HCT116 (cell line): Measurements from ENCODE around the gene SPSB2. TPM values are rescaled to one million over a fixed set of nuclear protein-coding genes. Genes with fewer than 3 reads are reported as not detected.

Experiments used
- ATAC-seq: fragments of 200-7000 bp; cut with Tn5 transposase; 2 replicates; pipeline ENCODE4 v1.9.1; 2020; ENCODE audit warnings: mild to moderate bottlenecking, moderate library complexity
- BruUV-seq: library from RNA; stranded (reverse); fragments of 400-500 nt; replicated peaks from 2 replicates; lab custom pipeline; 2021; lab: Mats Ljungman, UMichigan
- CTCF ChIA-PET: fragments of 300-600 bp; sonication (Branson Sonifier 250); formaldehyde crosslinking; loops from one replicate; lab custom pipeline; 2021; ENCODE audit warnings: antibody characterized with exemption; lab: Charles Lee
- POLR2A ChIA-PET: fragments of 300-600, 350-600 bp; sonication (Branson Sonifier 250); formaldehyde crosslinking; loops from one replicate; lab custom pipeline; 2021; ENCODE audit warnings: antibody characterized with exemption; lab: Charles Lee
- RAD21 ChIA-PET, 2 experiments: fragments of 300-600 bp; sonication (Branson Sonifier 250); formaldehyde crosslinking; loops; one replicate each; lab custom pipeline; 2023; ENCODE audit warnings: low total read pairs in 2 of 2; ENCODE audit not compliant: uncharacterized antibody in 2 of 2, unreplicated experiment in 2 of 2, low non-redundant PET in 1 of 2; lab: Charles Lee
- DNase-seq: peaks from one replicate; pipeline ENCODE4 v3.0.0-alpha.2; 2010; ENCODE audit warnings: low read depth, low spot score
- H2AFZ ChIP-seq: fragments of 200-600 bp; shearing (Covaris generic), sonication (generic); 2 replicates; pipeline ENCODE4 v1.6.1; 2017; ENCODE audit warnings: low read depth, mixed run types, mixed read lengths, antibody characterized with exemption, low read length; ENCODE audit not compliant: poor library complexity, severe bottlenecking
- H3K27ac ChIP-seq: 2 replicates; pipeline ENCODE4 v1.5.1; 2012; ENCODE audit warnings: low read depth, low read length
- H3K27me3 ChIP-seq: fragments of 200-600 bp; sonication (generic); 2 replicates; pipeline ENCODE4 v1.6.1; 2016; ENCODE audit warnings: mixed run types, low read length, mixed read lengths; ENCODE audit not compliant: insufficient read depth
- H3K36me3 ChIP-seq, 2 experiments: fragments of 200-500 bp in 1 of 2; fragments of 200-600 bp in 1 of 2; sonication (Bioruptor generic) in 1 of 2; sonication (generic) in 1 of 2; 2 replicates each; pipeline versions ENCODE4 v1.5.1 to v1.6.1; 2014 to 2016; ENCODE audit warnings: low read length in 2 of 2, inconsistent platforms in 1 of 2, mixed read lengths in 1 of 2, mixed run types in 1 of 2; ENCODE audit not compliant: insufficient read depth in 2 of 2, control insufficient read depth in 1 of 2
- H3K4me1 ChIP-seq, 2 experiments: fragments of 200-600 bp in 1 of 2; sonication (generic) in 1 of 2; 2 replicates each; pipeline versions ENCODE4 v1.5.1 to v1.6.1; 2012 to 2017; ENCODE audit warnings: low read length in 2 of 2, inconsistent platforms in 1 of 2, mild to moderate bottlenecking in 1 of 2, mixed read lengths in 1 of 2, mixed run types in 1 of 2, moderate library complexity in 1 of 2; ENCODE audit not compliant: insufficient read depth in 2 of 2, control insufficient read depth in 1 of 2
- H3K4me2 ChIP-seq: fragments of 200-600 bp; sonication (generic); 2 replicates; pipeline ENCODE4 v1.6.1; 2017; ENCODE audit warnings: mixed run types, low read length, mixed read lengths
- H3K4me3 ChIP-seq, 2 experiments: fragments of 200-600 bp in 1 of 2; sonication (generic) in 1 of 2; replicated peaks in 1 of 2; 2 replicates each; pipeline ENCODE4 v1.5.1; 2011 to 2016; ENCODE audit warnings: low read length in 2 of 2, control low read depth in 1 of 2, low read depth in 1 of 2, mild to moderate bottlenecking in 1 of 2, mixed read lengths in 1 of 2, mixed run types in 1 of 2
- H3K79me2 ChIP-seq: fragments of 200-600 bp; sonication (generic); 2 replicates; pipeline ENCODE4 v1.6.1; 2017; ENCODE audit warnings: mild to moderate bottlenecking, mixed run types, low read length, moderate library complexity, mixed read lengths; ENCODE audit not compliant: insufficient read depth
- H3K9ac ChIP-seq: fragments of 200-600 bp; sonication (generic); 2 replicates; pipeline ENCODE4 v1.6.1; 2016; ENCODE audit warnings: low read length, mixed read lengths
- H3K9me2 ChIP-seq: fragments of 200-600 bp; sonication (generic), shearing (Covaris generic); 2 replicates; pipeline ENCODE4 v1.6.1; 2017; ENCODE audit warnings: mixed run types, mild to moderate bottlenecking, moderate library complexity; ENCODE audit not compliant: insufficient read depth
- H3K9me3 ChIP-seq, 2 experiments: fragments of 200-500 bp in 1 of 2; fragments of 200-600 bp in 1 of 2; sonication (Bioruptor generic) in 1 of 2; sonication (generic) in 1 of 2; 2 replicates each; pipeline ENCODE4 v1.6.1; 2014 to 2017; ENCODE audit warnings: low read length in 2 of 2, mixed read lengths in 2 of 2, inconsistent platforms in 1 of 2, low read depth in 1 of 2, mild to moderate bottlenecking in 1 of 2, mixed run types in 1 of 2, moderate library complexity in 1 of 2; ENCODE audit not compliant: control insufficient read depth in 1 of 2, insufficient read depth in 1 of 2
- H4K20me1 ChIP-seq: fragments of 200-600 bp; sonication (generic), shearing (Covaris generic); 2 replicates; pipeline ENCODE4 v1.6.1; 2017; ENCODE audit warnings: mixed run types, mild to moderate bottlenecking, moderate library complexity; ENCODE audit not compliant: insufficient read depth
- CBX3 ChIP-seq: IDR thresholded peaks from 2 replicates; pipeline ENCODE4 v1.6.1; 2012; ENCODE audit warnings: low read depth
- EZH2 ChIP-seq: fragments of 200-600 bp; sonication (generic); IDR thresholded peaks from 2 replicates; pipeline ENCODE4 v1.6.1; 2017; ENCODE audit warnings: antibody characterized with exemption, mixed run types
- POLR2AphosphoS5 ChIP-seq: IDR thresholded peaks from 2 replicates; pipeline ENCODE4 v1.6.1; 2011; ENCODE audit warnings: mild to moderate bottlenecking, low read depth, low read length, moderate library complexity
- SIN3A ChIP-seq: IDR thresholded peaks from 2 replicates; pipeline ENCODE4 v1.6.1; 2012; ENCODE audit warnings: low read depth
- SRF ChIP-seq: IDR thresholded peaks from 2 replicates; pipeline ENCODE4 v1.6.1; 2012; ENCODE audit warnings: low read depth
- TCF7L2 ChIP-seq: IDR thresholded peaks from 2 replicates; pipeline ENCODE4 v1.7.0; 2011; ENCODE audit warnings: borderline replicate concordance, inconsistent platforms; ENCODE audit not compliant: insufficient read depth, insufficient read length; ENCODE audit errors: extremely low read depth
- YY1 ChIP-seq: IDR thresholded peaks from 2 replicates; pipeline ENCODE4 v1.6.1; 2011; ENCODE audit warnings: low read length, low read depth, moderate library complexity, mild to moderate bottlenecking; ENCODE audit not compliant: insufficient replicate concordance; ENCODE audit errors: extremely low read depth
- ZFX ChIP-seq: fragments of 450-650 bp; IDR thresholded peaks from 2 replicates; pipeline ENCODE4 v1.6.1; 2017
- ZNF274 ChIP-seq: fragments of 200-500 bp; sonication (Bioruptor generic); IDR thresholded peaks from 2 replicates; pipeline ENCODE4 v1.6.1; 2014; ENCODE audit warnings: mild to moderate bottlenecking, low read depth, low read length, inconsistent platforms
- intact Hi-C: fragments of 100-400 bp; cut with micrococcal nuclease; formaldehyde crosslinking; loops from 2 replicates; pipeline ENCODE4 v1.10.0; 2022
- total RNA-seq: library from RNA; stranded (reverse); gene quantifications from one replicate; pipeline ENCODE4 v1.2.1, GENCODE V29; 2021; ENCODE audit not compliant: unreplicated experiment
- TF ChIP-seq, protein P1 (sequence below), 3 experiments: fragments of 200-600 bp in 1 of 3; sonication (generic) in 1 of 3; IDR thresholded peaks in 2 of 3; conservative IDR thresholded peaks in 1 of 3; 2 replicates each; pipeline ENCODE4 v1.5.1; 2012 to 2017; ENCODE audit warnings: low read depth in 2 of 3, low read length in 2 of 3, antibody characterized with exemption in 1 of 3, borderline replicate concordance in 1 of 3, control low read depth in 1 of 3, mild to moderate bottlenecking in 1 of 3, mixed read lengths in 1 of 3, mixed run types in 1 of 3, moderate library complexity in 1 of 3; ENCODE audit not compliant: insufficient read depth in 1 of 3
- TF ChIP-seq, protein P2 (sequence below): IDR thresholded peaks from 2 replicates; pipeline ENCODE4 v1.6.1; 2012
- TF ChIP-seq, protein P3 (sequence below): IDR thresholded peaks from 2 replicates; pipeline ENCODE4 v1.6.1; 2012
- TF ChIP-seq, protein P4 (sequence below): IDR thresholded peaks from 2 replicates; pipeline ENCODE4 v1.6.1; 2011; ENCODE audit warnings: mild to moderate bottlenecking, low read length, moderate library complexity; ENCODE audit not compliant: insufficient replicate concordance; ENCODE audit errors: extremely low read depth

SPSB2 gene
- total RNA-seq, 1 experiment from 2014 or later: 10.0 TPM

DNA sequence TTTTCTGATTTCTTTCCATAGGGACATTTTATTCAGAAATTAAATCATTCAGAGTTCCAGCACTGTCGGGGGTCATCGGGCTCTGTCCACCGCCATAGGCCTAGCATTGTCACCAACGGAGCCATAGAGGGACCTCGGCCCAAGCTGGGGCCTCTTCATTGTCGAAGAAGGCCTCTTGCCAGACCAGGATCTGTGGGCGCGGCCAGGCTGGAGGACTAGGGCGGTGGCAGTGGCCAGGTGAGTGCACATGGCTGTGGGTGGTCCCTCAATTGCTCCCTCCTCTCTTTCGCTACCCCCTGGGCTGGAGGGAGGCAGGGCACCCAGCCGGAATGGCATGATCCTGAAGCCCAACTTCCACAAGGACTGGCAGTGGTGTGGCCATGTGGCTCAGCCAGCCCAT, 10.6 kb upstream of the SPSB2 start:
- no peak overlapping the region for H3K4me3 ChIP-seq
- peaks cover 0 to 4% of the 10 kb centered on the region in 2 experiments; a peak in 1 of 4 replicates for H3K36me3 ChIP-seq
- no peak overlapping the region for H3K9ac ChIP-seq
- ChIA-PET POLR2A (no interaction called here), CTCF (interaction anchor here (2.5 to 4.2 kb wide), 2 partner anchors 7 to 12 kb away, joined by 7 to 24 read pairs; no protein-coding TSS in a partner anchor), RAD21 (no interaction called here)
- intact Hi-C loops: no loop called here
- no peak for DNase-seq
- no peak overlapping the region for H3K4me2 ChIP-seq
- TF ChIP-seq TCF7L2 (no peak), ZFX (peak; percentile 9; the same call in 1 of the 2 replicates)
- H3K79me2 ChIP-seq: no peaks in the 10 kb centered on the region
- BruUV-seq: no TSS peak
- no peaks in the 10 kb centered on the region for H3K9me2 ChIP-seq
- H3K27ac ChIP-seq: no peak overlapping the region
- no peak for ATAC-seq
- H3K9me3 ChIP-seq: no peaks in the 10 kb centered on the region
- H3K4me1 ChIP-seq: peaks cover 12 to 22% of the 10 kb centered on the region in 2 experiments
- no peaks in the 10 kb centered on the region for H4K20me1 ChIP-seq
- no peaks in the 10 kb centered on the region for H3K27me3 ChIP-seq
- H2AFZ ChIP-seq: no peak overlapping the region

DNA sequence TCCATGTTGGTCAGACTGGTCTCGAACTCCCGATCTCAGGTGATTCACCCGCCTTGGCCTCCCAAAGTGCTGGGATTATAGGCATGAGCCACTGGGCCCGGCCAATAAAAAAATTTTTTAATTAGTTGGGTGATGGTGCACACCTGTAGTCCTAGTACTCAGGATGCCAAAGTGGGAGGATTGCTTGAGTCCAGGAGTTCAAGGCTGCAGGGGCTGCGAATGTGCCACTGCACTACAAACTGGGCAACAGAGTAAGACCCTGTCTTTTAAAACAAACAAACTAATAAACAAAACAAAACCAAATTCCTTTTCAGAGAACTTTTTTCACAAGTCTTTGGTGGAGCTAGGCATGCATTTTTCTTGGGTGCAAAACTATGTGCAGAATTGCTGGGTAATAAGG, 10.1 kb upstream of the SPSB2 start:
- H3K79me2 ChIP-seq: no peaks in the 10 kb centered on the region
- POLR2A ChIA-PET: no interaction called here
- CTCF ChIA-PET: interaction anchor here (2.5 to 4.2 kb wide), 3 partner anchors 8 to 11 kb away, joined by 7 to 24 read pairs (median 16); partner anchors contain the start of gene SPSB2
- no peak overlapping the region for H3K4me2 ChIP-seq
- H3K4me3 ChIP-seq: no peak overlapping the region
- H3K36me3 ChIP-seq: peaks cover 0 to 4% of the 10 kb centered on the region in 2 experiments; a peak in 1 of 4 replicates
- H3K9me2 ChIP-seq: no peaks in the 10 kb centered on the region
- ATAC-seq (no peak), DNase-seq (no peak)
- intact Hi-C loops: no loop called here
- RAD21 ChIA-PET: no interaction called here
- no TSS peak for BruUV-seq
- no peak for TF ChIP-seq ZNF274
- TF ChIP-seq SRF: no peak
- TF ChIP-seq, protein P1, sequence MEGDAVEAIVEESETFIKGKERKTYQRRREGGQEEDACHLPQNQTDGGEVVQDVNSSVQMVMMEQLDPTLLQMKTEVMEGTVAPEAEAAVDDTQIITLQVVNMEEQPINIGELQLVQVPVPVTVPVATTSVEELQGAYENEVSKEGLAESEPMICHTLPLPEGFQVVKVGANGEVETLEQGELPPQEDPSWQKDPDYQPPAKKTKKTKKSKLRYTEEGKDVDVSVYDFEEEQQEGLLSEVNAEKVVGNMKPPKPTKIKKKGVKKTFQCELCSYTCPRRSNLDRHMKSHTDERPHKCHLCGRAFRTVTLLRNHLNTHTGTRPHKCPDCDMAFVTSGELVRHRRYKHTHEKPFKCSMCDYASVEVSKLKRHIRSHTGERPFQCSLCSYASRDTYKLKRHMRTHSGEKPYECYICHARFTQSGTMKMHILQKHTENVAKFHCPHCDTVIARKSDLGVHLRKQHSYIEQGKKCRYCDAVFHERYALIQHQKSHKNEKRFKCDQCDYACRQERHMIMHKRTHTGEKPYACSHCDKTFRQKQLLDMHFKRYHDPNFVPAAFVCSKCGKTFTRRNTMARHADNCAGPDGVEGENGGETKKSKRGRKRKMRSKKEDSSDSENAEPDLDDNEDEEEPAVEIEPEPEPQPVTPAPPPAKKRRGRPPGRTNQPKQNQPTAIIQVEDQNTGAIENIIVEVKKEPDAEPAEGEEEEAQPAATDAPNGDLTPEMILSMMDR (IDR thresholded peaks at IDR 0.05 in 2 of 3, conservative IDR thresholded peaks at IDR 0.05 in 1 of 3; ENCODE audit: borderline replicate concordance in 1 of 3, insufficient read depth in 1 of 3, low read depth in 2 of 3, low read length in 2 of 3): no peak
- TF ChIP-seq SIN3A: no peak
- TF ChIP-seq, protein P2, sequence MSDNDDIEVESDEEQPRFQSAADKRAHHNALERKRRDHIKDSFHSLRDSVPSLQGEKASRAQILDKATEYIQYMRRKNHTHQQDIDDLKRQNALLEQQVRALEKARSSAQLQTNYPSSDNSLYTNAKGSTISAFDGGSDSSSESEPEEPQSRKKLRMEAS: no peak
- TF ChIP-seq POLR2AphosphoS5: no peak
- no peak for TF ChIP-seq EZH2
- TF ChIP-seq TCF7L2: no peak
- TF ChIP-seq YY1: no peak
- TF ChIP-seq, protein P3, sequence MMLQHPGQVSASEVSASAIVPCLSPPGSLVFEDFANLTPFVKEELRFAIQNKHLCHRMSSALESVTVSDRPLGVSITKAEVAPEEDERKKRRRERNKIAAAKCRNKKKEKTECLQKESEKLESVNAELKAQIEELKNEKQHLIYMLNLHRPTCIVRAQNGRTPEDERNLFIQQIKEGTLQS: no peak
- no peak for TF ChIP-seq CBX3
- TF ChIP-seq, protein P4, sequence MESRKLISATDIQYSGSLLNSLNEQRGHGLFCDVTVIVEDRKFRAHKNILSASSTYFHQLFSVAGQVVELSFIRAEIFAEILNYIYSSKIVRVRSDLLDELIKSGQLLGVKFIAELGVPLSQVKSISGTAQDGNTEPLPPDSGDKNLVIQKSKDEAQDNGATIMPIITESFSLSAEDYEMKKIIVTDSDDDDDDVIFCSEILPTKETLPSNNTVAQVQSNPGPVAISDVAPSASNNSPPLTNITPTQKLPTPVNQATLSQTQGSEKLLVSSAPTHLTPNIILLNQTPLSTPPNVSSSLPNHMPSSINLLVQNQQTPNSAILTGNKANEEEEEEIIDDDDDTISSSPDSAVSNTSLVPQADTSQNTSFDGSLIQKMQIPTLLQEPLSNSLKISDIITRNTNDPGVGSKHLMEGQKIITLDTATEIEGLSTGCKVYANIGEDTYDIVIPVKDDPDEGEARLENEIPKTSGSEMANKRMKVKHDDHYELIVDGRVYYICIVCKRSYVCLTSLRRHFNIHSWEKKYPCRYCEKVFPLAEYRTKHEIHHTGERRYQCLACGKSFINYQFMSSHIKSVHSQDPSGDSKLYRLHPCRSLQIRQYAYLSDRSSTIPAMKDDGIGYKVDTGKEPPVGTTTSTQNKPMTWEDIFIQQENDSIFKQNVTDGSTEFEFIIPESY: no peak
- H3K27ac ChIP-seq: no peak overlapping the region
- no peak overlapping the region for H2AFZ ChIP-seq
- no peaks in the 10 kb centered on the region for H3K9me3 ChIP-seq
- H3K9ac ChIP-seq: no peak overlapping the region
- peaks cover 12 to 22% of the 10 kb centered on the region in 2 experiments for H3K4me1 ChIP-seq
- H3K27me3 ChIP-seq: no peaks in the 10 kb centered on the region
- no peaks in the 10 kb centered on the region for H4K20me1 ChIP-seq
